Type B pancreatic cell (in vitro differentiated cells): ENCODE data around the gene SENP2. TPM values are rescaled to one million over a fixed set of nuclear protein-coding genes. Genes with fewer than 3 reads are reported as not detected.
"Not testable (repeated sequence)": the region's sequence is repeated elsewhere in the genome, so short reads cannot be mapped to it uniquely, and the experiment has no call there.

ENCODE experiments used
- DNase-seq: peaks from one replicate; pipeline ENCODE4 v3.0.0; 2021; ENCODE audit warnings: mixed read lengths; ENCODE audit not compliant: unreplicated experiment; ENCODE audit errors: extremely low spot score
- H3K27ac Mint-ChIP-seq: 2 replicates; pipeline ENCODE4 v1.8.0; 2021; ENCODE audit warnings: mild to moderate bottlenecking, mixed read lengths
- H3K27me3 Mint-ChIP-seq: 2 replicates; pipeline ENCODE4 v1.8.0; 2021; ENCODE audit warnings: mixed read lengths
- H3K36me3 Mint-ChIP-seq: 2 replicates; pipeline ENCODE4 v1.8.0; 2021; ENCODE audit warnings: mixed read lengths
- H3K4me1 Mint-ChIP-seq: one replicate; pipeline ENCODE4 v1.8.0; 2021; ENCODE audit warnings: mixed read lengths; ENCODE audit not compliant: unreplicated experiment
- H3K4me3 Mint-ChIP-seq: 2 replicates; pipeline ENCODE4 v1.8.0; 2021; ENCODE audit warnings: mild to moderate bottlenecking, mixed read lengths
- H3K9me3 Mint-ChIP-seq: 2 replicates; pipeline ENCODE4 v1.8.0; 2021; ENCODE audit warnings: mixed read lengths
- total RNA-seq: library from RNA; stranded (reverse); gene quantifications from 2 replicates; pipeline ENCODE4 v1.2.1, GENCODE V29; 2021; ENCODE audit warnings: low replicate concordance
- TF ChIP-seq, protein P1 (sequence below): fragments of 200-600 bp; sonication (generic); conservative IDR thresholded peaks from 2 replicates; pipeline ENCODE4 v1.5.0; 2021; ENCODE audit warnings: antibody characterized with exemption, mild to moderate bottlenecking

Gene SENP2
- total RNA-seq, 1 donor from 2014 or later = 46.4 TPM

DNA sequence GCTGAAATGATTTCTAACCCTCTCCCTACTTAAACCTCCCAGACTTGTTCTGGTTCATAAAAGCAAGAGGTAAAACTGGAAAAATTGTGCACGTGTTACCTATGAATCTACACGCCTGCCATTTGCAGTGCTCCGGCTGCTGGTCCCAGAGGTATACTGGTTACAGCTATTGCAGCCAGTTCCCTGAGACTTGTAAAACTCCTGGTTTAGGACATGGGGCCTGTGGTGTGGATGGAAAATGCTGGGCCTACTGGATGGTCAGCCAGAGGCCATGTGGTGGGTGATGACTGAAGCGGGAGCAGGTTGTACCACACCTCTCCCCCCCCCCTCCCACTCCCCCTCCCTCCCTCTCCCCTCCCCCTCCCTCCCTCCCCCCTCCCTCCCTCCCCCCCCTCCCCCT is 45.0 kb downstream of the SENP2 start:
- H3K27me3 Mint-ChIP-seq = no peaks in the 10 kb centered on the region
- H3K36me3 Mint-ChIP-seq = peaks cover 10% of the 10 kb centered on the region
- H3K4me1 Mint-ChIP-seq = no peaks in the 10 kb centered on the region
- TF ChIP-seq, protein P1, sequence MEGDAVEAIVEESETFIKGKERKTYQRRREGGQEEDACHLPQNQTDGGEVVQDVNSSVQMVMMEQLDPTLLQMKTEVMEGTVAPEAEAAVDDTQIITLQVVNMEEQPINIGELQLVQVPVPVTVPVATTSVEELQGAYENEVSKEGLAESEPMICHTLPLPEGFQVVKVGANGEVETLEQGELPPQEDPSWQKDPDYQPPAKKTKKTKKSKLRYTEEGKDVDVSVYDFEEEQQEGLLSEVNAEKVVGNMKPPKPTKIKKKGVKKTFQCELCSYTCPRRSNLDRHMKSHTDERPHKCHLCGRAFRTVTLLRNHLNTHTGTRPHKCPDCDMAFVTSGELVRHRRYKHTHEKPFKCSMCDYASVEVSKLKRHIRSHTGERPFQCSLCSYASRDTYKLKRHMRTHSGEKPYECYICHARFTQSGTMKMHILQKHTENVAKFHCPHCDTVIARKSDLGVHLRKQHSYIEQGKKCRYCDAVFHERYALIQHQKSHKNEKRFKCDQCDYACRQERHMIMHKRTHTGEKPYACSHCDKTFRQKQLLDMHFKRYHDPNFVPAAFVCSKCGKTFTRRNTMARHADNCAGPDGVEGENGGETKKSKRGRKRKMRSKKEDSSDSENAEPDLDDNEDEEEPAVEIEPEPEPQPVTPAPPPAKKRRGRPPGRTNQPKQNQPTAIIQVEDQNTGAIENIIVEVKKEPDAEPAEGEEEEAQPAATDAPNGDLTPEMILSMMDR = no peak
- no peak overlapping the region for H3K4me3 Mint-ChIP-seq
- no peaks in the 10 kb centered on the region for H3K9me3 Mint-ChIP-seq
- no peak for DNase-seq
- peak overlapping the region; percentile 13 for H3K27ac Mint-ChIP-seq

DNA sequence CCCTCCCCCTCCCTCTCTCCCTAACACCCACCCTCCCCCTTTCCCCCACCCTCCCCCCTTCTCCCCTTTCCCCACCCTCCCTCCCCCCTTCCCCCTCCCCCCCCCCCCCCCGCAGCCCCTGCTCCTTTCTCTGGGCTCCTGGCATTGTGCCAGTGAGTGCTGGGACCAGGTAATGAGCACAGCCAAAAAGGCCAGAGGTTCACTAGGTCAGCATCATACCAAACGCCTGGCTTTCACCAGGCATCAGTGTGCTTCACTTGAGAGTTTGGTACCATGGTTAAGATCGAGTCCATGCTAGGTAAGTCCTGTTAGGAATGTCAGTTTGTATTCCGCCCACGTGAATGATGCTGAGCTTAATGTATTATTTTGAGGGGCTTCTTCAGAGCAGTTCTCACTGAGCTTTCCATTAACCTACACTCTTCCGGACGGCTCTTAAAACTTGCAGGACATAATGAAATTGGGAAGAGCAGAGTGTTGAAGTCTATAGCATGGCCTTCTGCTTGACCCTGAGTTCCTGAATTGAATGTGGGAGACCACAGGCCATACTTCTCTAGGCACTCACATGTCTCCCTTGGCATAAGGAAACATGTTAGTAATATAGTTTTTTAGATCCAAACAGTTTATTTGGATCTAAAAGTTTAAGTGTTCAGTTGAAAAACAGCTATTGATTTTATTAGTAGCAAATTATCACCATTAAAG is 45.6 kb downstream of the SENP2 start:
- Mint-ChIP-seq H3K27me3 (no peaks in the 10 kb centered on the region), H3K36me3 (peaks cover 10% of the 10 kb centered on the region), H3K27ac (no peak overlapping the region), H3K9me3 (no peaks in the 10 kb centered on the region), H3K4me3 (no peak overlapping the region), H3K4me1 (no peaks in the 10 kb centered on the region)
- no peak for DNase-seq
- TF ChIP-seq, protein P1 = no peak

DNA sequence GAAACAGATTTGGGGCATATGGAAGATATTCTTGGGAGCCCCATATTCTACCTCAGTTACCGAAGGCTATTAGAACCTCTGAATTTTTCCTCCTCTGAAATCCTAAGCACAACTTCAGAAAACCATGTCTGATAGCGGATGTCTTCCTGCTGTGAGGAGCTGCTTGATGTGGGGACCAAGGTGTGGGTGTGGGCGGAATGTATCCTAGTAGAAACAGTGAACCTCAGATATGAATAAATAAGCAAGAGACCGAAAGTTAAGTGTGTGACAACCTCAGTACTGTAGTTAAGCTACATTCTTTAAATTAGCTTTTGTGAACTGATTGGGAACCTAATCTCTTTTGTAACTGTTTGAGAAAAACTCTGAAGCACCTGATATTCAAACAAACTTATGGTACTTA is 46.9 kb downstream of the SENP2 start:
- Mint-ChIP-seq H3K27me3 (no peaks in the 10 kb centered on the region), H3K27ac (no peak overlapping the region), H3K4me1 (no peaks in the 10 kb centered on the region), H3K4me3 (no peak overlapping the region), H3K36me3 (peaks cover 10% of the 10 kb centered on the region), H3K9me3 (no peaks in the 10 kb centered on the region)
- DNase-seq = no peak
- TF ChIP-seq, protein P1 = no peak

DNA sequence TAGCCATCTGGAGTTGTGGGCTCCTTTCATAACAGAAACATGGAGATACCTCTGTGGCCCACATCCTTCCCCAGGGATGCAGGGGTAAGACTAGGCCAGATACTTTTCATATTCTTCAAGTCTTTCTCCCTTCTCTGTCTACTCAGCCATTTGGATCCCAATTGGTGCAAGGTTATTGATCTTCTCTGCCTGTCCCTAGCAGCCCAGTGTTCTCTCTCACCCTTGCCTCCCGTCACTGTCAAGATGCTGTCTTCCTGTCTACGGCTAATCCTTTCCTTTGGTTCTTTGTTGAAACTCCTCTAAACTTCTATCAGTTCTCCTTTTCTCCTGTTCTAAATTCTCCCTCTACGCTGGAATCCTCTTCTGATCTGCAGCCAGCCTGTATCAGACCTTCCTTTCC is 51.3 kb downstream of the SENP2 start:
- Mint-ChIP-seq H3K27me3 (no peaks in the 10 kb centered on the region), H3K4me1 (no peaks in the 10 kb centered on the region), H3K27ac (peak overlapping the region; percentile 58), H3K9me3 (no peaks in the 10 kb centered on the region), H3K4me3 (no peak overlapping the region), H3K36me3 (peaks cover 9% of the 10 kb centered on the region)
- no peak for DNase-seq
- TF ChIP-seq, protein P1 = no peak

DNA sequence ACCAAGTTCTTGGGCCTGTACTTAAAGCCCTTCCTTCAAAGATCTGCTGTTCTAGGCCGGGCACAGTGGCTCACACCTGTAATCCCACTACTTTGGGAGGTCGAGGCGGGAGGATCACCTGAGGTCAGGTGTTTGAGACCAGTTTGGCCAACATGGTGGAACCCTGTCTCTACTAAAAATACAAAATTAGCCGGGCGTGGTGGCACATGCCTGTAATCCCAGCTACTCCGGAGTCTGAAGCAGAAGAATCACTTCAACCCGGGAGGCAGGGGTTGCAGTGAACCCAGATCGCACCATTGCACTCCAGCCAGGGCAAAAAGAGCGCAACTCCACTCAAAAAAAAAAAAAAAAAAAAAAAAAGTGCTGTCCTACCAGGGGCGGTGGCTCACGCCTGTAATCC is 52.6 kb downstream of the SENP2 start:
- not testable (repeated sequence) for H3K4me1 Mint-ChIP-seq, H3K27me3 Mint-ChIP-seq, H3K36me3 Mint-ChIP-seq, H3K9me3 Mint-ChIP-seq, DNase-seq, H3K27ac Mint-ChIP-seq, H3K4me3 Mint-ChIP-seq

DNA sequence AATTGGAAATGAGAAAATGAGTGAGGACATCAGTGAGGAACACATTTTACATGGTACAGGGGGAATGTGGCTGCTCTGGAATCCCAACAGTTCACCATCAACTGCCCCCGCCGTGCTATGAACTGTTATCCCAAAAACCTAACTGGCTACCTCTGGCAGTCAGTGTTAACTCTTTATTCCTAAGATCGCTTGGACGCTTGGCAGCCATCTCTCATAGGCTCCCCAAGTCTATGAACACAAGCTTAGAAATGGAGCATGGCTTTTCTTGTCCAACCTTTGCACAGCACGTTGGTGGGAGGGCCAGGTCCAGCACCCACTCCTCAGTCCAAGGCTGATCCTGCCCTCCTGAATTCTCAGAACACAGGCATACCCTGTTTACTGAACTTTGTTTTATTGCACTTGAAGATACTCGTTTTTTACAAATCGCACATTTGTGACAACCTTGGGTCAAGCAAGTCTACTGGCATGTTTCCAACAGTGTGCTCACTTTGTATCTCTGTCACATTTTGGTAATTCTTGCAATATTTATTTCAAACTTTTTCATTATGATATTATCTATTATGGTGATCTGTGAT is 53.6 kb downstream of the SENP2 start:
- no peaks in the 10 kb centered on the region for H3K9me3 Mint-ChIP-seq
- no peak overlapping the region for H3K27ac Mint-ChIP-seq
- H3K27me3 Mint-ChIP-seq = no peaks in the 10 kb centered on the region
- H3K4me1 Mint-ChIP-seq = no peaks in the 10 kb centered on the region
- peaks cover 9% of the 10 kb centered on the region for H3K36me3 Mint-ChIP-seq
- no peak overlapping the region for H3K4me3 Mint-ChIP-seq
- TF ChIP-seq, protein P1 = no peak
- DNase-seq = no peak
